NCI-H1930 (cell line): ENCODE measurements around the gene GAR1.
A peak's percentile ranks its signal among the peaks of the same experiment; 100 is the strongest.
"Not testable (repeated sequence)": the region's sequence is repeated elsewhere in the genome, so short reads cannot be mapped to it uniquely, and the experiment has no call there.

Experiments
- DNase-seq, 2 experiments: peaks; one replicate each; lab custom pipeline; 2025; lab: John Stamatoyannopoulos, UW

GAR1 gene

GRCh38 chr4:109815151-109816081 is at the start of gene GAR1:
TSS of gene GAR1 (plus strand) at chr4:109815762. CDS start at chr4:109816165, 403 bp downstream.
- peak; percentile 66 to 81 for DNase-seq

- DNase-seq: not testable (repeated sequence)
These were observed 33.5 kb upstream of the GAR1 start for GRCh38 chr4:109782092-109782491.

- DNase-seq: no peak
These were observed 28.7 kb upstream of the GAR1 start for GRCh38 chr4:109786846-109787245.

- DNase-seq: no peak
These were observed 27.8 kb upstream of the GAR1 start for GRCh38 chr4:109787807-109788206.

GRCh38 chr4:109795059-109795458 is 20.5 kb upstream of the GAR1 start:
- no peak for DNase-seq

GRCh38 chr4:109798866-109799265 is 16.7 kb upstream of the GAR1 start:
- no peak for DNase-seq

GRCh38 chr4:109801099-109801789 is 14.3 kb upstream of the GAR1 start:
- no peak for DNase-seq

- no peak for DNase-seq
These were observed 13.7 kb upstream of the GAR1 start, which contains the start of gene CFI for GRCh38 chr4:109801895-109802319. TSS of gene CFI (minus strand) at chr4:109801999. CDS start at chr4:109801971, 28 bp downstream.

GRCh38 chr4:109803924-109804571 is 11.5 kb upstream of the GAR1 start:
- peak in 1 of 2 experiments; percentile 33 for DNase-seq

GRCh38 chr4:109809655-109810054 is 5.9 kb upstream of the GAR1 start:
- DNase-seq: no peak

- no peak for DNase-seq
These were observed 4.8 kb upstream of the GAR1 start for GRCh38 chr4:109810552-109811387.

GRCh38 chr4:109811707-109812106 is 3.9 kb upstream of the GAR1 start:
- DNase-seq: no peak

GRCh38 chr4:109816082-109816442 is 500 bp downstream of the GAR1 start:
- no peak for DNase-seq

GRCh38 chr4:109816894-109817293 is 1.3 kb downstream of the GAR1 start:
- DNase-seq: no peak

- no peak for DNase-seq
These were observed 2.7 kb downstream of the GAR1 start for GRCh38 chr4:109818268-109818667.

- no peak for DNase-seq
These were observed 5.0 kb downstream of the GAR1 start for GRCh38 chr4:109820563-109820962.

GRCh38 chr4:109821185-109821584 is 5.6 kb downstream of the GAR1 start:
- no peak for DNase-seq

- no peak for DNase-seq
These were observed 11.2 kb downstream of the GAR1 start for GRCh38 chr4:109826719-109827118.

- no peak for DNase-seq
These were observed 12.1 kb downstream of the GAR1 start, which contains the start of gene RRH for GRCh38 chr4:109827672-109828071. TSS of gene RRH (plus strand) at chr4:109827972. CDS start at chr4:109828028, 56 bp downstream.

GRCh38 chr4:109833756-109834155 is 18.2 kb downstream of the GAR1 start:
- no peak for DNase-seq

- no peak for DNase-seq
These were observed 21.4 kb downstream of the GAR1 start for GRCh38 chr4:109836985-109837384.
